ENCODE measurements around the gene CNIH3.

DNA sequence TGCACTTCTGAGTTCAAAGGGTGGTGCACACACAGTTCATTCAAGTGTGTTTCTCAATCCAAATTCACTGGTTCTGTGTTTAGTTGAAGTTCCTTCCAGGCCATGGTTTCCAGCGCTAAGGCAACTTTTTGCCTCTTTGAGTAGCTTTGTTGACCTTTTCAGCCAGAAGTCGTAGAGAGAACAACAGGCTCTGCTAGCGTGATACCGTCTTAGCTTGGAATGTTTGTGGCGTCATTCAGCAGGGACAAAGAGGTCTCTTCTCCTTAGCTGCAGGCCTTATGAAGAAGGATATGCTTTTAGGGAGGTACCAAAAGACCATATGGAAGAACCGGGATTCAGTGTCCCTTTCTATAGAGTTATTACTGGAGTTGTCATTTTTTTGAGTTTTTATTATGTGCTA, 65.7 kb downstream of the CNIH3 start:
- TF ChIP-seq, protein P1, sequence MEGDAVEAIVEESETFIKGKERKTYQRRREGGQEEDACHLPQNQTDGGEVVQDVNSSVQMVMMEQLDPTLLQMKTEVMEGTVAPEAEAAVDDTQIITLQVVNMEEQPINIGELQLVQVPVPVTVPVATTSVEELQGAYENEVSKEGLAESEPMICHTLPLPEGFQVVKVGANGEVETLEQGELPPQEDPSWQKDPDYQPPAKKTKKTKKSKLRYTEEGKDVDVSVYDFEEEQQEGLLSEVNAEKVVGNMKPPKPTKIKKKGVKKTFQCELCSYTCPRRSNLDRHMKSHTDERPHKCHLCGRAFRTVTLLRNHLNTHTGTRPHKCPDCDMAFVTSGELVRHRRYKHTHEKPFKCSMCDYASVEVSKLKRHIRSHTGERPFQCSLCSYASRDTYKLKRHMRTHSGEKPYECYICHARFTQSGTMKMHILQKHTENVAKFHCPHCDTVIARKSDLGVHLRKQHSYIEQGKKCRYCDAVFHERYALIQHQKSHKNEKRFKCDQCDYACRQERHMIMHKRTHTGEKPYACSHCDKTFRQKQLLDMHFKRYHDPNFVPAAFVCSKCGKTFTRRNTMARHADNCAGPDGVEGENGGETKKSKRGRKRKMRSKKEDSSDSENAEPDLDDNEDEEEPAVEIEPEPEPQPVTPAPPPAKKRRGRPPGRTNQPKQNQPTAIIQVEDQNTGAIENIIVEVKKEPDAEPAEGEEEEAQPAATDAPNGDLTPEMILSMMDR (IDR thresholded peaks at IDR 0.05; ENCODE audit: low read length): no peak
- no peak for TF ChIP-seq EZH2 (IDR thresholded peaks at IDR 0.05; ENCODE audit: borderline replicate concordance, low read length)

Data from OCI-LY1 (cell line).